Measurements from ENCODE around the gene UGT1A5. TPM values are rescaled to one million over a fixed set of nuclear protein-coding genes. Genes with fewer than 3 reads are reported as not detected.

The UGT1A5 gene
- total and polyA plus RNA-seq, 2 experiments from 2014 or later = not detected

DNA sequence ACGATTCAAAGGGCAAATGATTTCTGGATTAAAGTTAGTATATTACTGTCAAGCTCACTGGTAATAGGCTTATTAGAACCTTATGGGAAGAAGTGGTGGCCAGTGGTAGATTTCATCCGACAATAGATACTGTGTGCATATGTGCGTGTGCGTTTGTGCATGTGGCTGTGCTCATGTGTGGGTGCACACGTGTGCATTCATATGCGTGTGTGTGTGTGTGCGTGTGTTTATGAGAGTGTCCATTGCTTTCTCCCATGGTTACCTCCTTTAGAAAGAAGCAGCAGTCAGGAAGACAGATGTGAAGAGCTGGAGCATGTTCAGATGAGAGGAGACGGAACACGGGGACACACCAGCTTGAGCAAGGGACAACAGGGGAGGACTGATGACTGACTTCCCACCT, 56.6 kb downstream of the UGT1A5 start:
- no peak for TF ChIP-seq NANOG (IDR thresholded peaks at IDR 0.05; ENCODE audit: borderline replicate concordance)
- H3K4me2 ChIP-seq = no peak overlapping the region
- no peaks in the 10 kb centered on the region for H3K9me2 ChIP-seq (ENCODE audit: insufficient read depth)

DNA sequence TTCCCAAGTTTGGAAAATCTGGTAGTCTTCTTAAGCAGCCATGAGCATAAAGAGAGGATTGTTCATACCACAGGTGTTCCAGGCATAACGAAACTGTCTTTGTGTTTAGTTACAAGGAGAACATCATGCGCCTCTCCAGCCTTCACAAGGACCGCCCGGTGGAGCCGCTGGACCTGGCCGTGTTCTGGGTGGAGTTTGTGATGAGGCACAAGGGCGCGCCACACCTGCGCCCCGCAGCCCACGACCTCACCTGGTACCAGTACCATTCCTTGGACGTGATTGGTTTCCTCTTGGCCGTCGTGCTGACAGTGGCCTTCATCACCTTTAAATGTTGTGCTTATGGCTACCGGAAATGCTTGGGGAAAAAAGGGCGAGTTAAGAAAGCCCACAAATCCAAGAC, 59.4 kb downstream of the UGT1A5 start:
- Mint-ChIP-seq H3K4me3 (no peak overlapping the region), H3K27ac (no peak overlapping the region), H3K4me1 (peaks cover 9% of the 10 kb centered on the region), H3K9me3 (peaks cover 22% of the 10 kb centered on the region), H3K36me3 (ENCODE audit: low read depth) (peaks cover 4% of the 10 kb centered on the region; the same call in 2 of the 3 replicates), H3K27me3 (ENCODE audit: insufficient read depth, low read depth, poor library complexity) (no peaks in the 10 kb centered on the region)
- Histone ChIP-seq H3K36me3 (ENCODE audit: insufficient read depth) (no peaks in the 10 kb centered on the region), H3K4me1 (ENCODE audit: insufficient read depth) (no peaks in the 10 kb centered on the region), H4K20me1 (replicated peaks; ENCODE audit: insufficient read depth) (no peaks in the 10 kb centered on the region), H3K27me3 (ENCODE audit: insufficient read depth) (no peaks in the 10 kb centered on the region), H3K4me3 (no peak overlapping the region), H3K4me2 (no peak overlapping the region), H2AFZ (no peak overlapping the region), H3K79me2 (replicated peaks; ENCODE audit: insufficient read depth) (no peaks in the 10 kb centered on the region), H3K9me2 (ENCODE audit: insufficient read depth) (no peaks in the 10 kb centered on the region), H3F3A (replicated peaks; ENCODE audit: low read depth) (no peaks in the 10 kb centered on the region), H3K27ac (ENCODE audit: low read depth) (no peak overlapping the region)
- ATAC-seq (no peak), DNase-seq (ENCODE audit: low spot score) (no peak)
- TF ChIP-seq STAT1 (IDR thresholded peaks at IDR 0.05; ENCODE audit: unreplicated experiment) (no peak), POLR2AphosphoS5 (IDR thresholded peaks at IDR 0.05; ENCODE audit: low read depth) (no peak), NANOG (IDR thresholded peaks at IDR 0.05; ENCODE audit: borderline replicate concordance) (no peak), JUNB (IDR thresholded peaks at IDR 0.05; ENCODE audit: unreplicated experiment) (no peak), EZH2 (IDR thresholded peaks at IDR 0.05; ENCODE audit: low read depth, unreplicated experiment) (no peak), EZH2phosphoT487 (IDR thresholded peaks at IDR 0.05; ENCODE audit: unreplicated experiment) (no peak)
- TF ChIP-seq, protein P1, sequence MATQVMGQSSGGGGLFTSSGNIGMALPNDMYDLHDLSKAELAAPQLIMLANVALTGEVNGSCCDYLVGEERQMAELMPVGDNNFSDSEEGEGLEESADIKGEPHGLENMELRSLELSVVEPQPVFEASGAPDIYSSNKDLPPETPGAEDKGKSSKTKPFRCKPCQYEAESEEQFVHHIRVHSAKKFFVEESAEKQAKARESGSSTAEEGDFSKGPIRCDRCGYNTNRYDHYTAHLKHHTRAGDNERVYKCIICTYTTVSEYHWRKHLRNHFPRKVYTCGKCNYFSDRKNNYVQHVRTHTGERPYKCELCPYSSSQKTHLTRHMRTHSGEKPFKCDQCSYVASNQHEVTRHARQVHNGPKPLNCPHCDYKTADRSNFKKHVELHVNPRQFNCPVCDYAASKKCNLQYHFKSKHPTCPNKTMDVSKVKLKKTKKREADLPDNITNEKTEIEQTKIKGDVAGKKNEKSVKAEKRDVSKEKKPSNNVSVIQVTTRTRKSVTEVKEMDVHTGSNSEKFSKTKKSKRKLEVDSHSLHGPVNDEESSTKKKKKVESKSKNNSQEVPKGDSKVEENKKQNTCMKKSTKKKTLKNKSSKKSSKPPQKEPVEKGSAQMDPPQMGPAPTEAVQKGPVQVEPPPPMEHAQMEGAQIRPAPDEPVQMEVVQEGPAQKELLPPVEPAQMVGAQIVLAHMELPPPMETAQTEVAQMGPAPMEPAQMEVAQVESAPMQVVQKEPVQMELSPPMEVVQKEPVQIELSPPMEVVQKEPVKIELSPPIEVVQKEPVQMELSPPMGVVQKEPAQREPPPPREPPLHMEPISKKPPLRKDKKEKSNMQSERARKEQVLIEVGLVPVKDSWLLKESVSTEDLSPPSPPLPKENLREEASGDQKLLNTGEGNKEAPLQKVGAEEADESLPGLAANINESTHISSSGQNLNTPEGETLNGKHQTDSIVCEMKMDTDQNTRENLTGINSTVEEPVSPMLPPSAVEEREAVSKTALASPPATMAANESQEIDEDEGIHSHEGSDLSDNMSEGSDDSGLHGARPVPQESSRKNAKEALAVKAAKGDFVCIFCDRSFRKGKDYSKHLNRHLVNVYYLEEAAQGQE (IDR thresholded peaks at IDR 0.05; ENCODE audit: unreplicated experiment) = no peak
- TF ChIP-seq, protein P2, sequence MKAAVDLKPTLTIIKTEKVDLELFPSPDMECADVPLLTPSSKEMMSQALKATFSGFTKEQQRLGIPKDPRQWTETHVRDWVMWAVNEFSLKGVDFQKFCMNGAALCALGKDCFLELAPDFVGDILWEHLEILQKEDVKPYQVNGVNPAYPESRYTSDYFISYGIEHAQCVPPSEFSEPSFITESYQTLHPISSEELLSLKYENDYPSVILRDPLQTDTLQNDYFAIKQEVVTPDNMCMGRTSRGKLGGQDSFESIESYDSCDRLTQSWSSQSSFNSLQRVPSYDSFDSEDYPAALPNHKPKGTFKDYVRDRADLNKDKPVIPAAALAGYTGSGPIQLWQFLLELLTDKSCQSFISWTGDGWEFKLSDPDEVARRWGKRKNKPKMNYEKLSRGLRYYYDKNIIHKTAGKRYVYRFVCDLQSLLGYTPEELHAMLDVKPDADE (IDR thresholded peaks at IDR 0.05) = no peak

More for the DNA sequence above, 56.6 kb downstream of the UGT1A5 start:
- no peak for DNase-seq (ENCODE audit: low spot score)
- H3K4me3 ChIP-seq = no peak overlapping the region
- Mint-ChIP-seq H3K27me3 (ENCODE audit: insufficient read depth, low read depth, poor library complexity) (no peaks in the 10 kb centered on the region), H3K27ac (no peak overlapping the region), H3K4me3 (no peak overlapping the region), H3K9me3 (peaks cover 3% of the 10 kb centered on the region; the same call in 2 of the 3 replicates), H3K36me3 (ENCODE audit: low read depth) (no peaks in the 10 kb centered on the region; the same call in 2 of the 3 replicates), H3K4me1 (peaks cover 9% of the 10 kb centered on the region)
- no peaks in the 10 kb centered on the region for H4K20me1 ChIP-seq (replicated peaks; ENCODE audit: insufficient read depth)
- H3K27me3 ChIP-seq (ENCODE audit: insufficient read depth) = no peaks in the 10 kb centered on the region
- no peaks in the 10 kb centered on the region for H3K79me2 ChIP-seq (replicated peaks; ENCODE audit: insufficient read depth)
- H3F3A ChIP-seq (replicated peaks; ENCODE audit: low read depth) = no peaks in the 10 kb centered on the region
- no peak for ATAC-seq
- no peak overlapping the region for H2AFZ ChIP-seq
- no peaks in the 10 kb centered on the region for H3K36me3 ChIP-seq (ENCODE audit: insufficient read depth)
- no peak overlapping the region for H3K27ac ChIP-seq (ENCODE audit: low read depth)
- no peaks in the 10 kb centered on the region for H3K4me1 ChIP-seq (ENCODE audit: insufficient read depth)

Data from GM23338 (cell line).